ENCODE results near the gene CHST11. TPM values are rescaled to one million over a fixed set of nuclear protein-coding genes. Genes with fewer than 3 reads are reported as not detected.
"Not testable (repeated sequence)": the region's sequence is repeated elsewhere in the genome, so short reads cannot be mapped to it uniquely, and the experiment has no call there.

CHST11 gene
- polyA plus RNA-seq, 1 donor = 2.0 TPM

DNA sequence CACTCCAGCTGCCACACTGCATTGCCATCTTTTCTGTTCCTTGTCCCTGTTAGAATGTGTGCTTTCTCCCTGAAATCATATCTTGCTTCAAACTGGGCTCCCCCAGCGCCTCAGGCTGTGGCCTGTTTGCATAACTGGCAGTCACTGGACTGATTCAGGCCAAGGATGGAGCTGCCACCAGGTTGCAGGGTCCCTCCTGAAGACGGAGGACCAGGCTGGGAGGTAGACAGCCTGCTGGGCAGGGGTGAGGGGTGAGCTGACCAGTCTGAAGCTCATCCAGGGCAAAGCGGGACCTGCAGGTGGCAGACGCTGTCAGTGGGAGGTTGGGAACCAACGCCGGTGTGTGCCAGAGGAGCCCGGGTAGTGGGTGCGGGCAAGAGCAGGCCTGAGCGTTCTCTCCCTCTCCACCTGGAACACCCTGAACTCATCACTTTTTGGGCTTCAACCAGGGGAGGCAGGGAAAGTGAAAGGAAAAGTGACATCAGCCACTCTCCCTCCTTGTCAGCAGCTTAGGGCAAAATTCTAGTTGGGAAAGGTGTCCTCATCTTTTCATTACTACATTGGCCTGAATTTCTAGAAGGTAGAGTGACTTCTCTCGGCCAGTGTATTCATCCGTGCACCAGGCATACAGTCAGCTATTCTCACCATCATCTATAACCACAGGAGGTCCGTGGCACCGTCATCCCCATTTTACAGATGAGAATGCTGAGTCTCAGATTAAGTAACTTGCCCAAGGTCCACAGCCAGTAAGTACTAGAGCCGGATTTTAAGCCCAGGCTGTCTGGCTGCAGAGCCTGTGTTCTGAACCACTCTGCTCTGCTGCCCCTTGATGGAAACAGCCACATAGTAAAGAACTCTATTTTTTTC, 282.3 kb downstream of the CHST11 start:
- no peak for DNase-seq (ENCODE audit: low read depth)

DNA sequence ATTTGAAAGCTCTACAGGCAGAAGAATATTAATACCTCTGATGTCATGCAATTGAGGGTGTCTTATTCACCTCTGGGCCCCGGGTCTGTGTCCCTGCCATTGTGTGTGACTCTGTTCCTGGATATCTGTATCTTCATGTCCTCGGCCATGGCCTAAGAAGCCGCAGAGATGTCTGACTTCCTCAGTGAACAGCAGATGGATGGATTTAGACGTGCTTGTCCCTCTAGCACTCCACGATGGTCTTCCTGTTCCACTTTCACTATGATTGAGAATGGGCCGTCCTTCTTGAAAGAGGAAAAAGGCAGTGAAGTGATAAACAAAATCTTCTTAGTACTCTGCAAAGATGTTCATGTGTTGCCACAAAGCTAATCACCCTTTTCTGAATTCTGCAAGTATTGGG, 283.9 kb downstream of the CHST11 start:
- no peak for DNase-seq (ENCODE audit: low read depth)

DNA sequence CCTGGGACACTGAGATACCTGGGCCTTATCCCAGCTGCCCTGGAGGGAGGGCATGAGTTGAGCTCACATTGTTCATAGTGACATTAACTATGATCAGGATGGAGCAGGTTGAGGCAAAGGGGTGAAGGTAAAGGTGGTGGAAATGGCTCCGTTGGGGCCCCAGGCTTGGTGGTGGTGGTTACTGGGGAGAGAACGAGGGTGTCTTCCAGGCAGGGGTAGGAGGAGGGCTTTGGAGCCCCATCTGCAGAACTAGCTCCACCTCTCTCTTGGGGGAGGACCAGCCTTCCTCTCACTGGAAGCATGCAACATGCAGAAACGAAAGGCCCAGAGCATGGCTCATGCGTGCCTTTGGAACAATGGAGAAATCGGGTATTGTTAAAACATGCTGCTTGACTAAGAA, 284.3 kb downstream of the CHST11 start:
- DNase-seq (ENCODE audit: low read depth) = no peak

DNA sequence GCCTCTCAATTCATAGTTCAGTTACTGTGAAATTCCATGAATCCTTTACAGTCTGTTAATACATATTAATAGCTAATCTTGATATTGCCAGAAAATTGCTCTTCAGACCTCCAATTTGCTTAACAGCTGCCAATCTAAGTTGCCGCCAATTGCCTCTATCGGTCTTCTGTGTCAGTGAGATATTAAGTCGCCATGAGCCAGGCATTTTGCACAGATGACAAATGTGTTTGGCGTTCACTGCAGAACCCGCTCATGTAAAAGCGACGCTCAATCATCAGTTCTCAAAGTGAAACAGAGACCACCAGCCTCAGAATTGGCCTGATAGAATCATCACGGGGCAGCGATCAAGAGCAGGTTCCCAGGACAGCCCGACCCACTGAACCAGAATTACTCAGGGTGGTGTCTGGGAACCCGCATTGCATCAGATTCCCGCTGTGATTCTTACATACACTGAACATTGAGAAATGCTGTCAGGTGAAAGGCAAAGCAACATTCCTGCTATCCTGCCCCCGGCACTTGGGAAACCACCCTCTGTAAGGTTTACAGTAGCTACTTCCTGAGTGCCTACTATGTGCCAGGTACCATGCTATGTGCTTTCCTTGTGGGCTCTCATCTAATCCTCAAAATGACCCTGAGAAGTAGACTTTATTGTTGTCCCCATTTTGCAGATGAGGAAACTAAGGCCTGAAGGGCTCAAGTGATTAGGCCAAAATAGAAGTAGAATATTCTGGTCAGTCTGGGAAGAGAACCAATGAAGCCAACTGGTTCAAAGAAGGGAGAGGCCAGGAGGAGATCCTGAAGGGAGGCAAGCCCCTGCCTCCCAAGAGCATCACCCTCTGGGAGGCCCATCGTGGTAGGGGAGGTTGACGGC, 285.0 kb downstream of the CHST11 start:
- no peak for DNase-seq (ENCODE audit: low read depth)

DNA sequence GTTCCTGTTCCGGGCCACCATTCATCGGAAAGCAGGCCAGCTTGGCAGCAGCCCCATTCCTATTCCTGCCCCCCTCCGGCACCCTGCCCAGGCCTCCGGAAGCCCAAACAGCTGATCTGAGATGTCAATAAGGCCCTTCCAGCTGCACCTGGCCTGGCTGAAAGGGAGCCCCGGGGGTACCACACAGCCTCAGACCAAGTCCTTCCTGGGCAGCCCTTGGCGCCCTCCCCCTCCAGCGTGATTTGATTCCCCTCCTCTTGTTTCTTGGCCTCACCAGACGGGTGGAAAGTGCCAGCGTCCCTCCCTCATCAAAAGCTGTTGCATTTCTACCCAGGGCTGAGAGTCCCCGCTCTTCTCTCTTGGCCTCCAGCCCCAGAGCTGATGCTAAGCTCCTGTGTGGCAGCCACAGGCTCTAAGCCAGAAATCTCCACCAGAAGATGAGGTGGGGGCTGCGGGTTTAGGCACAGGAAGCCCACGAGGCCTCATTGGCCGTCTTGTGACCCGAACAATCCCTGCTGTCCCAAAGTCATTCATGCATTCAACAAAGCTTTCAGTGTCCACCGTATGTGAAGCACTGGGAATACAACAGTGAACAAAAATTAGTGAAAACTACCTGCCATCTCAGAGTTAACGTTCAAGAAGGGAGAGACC, 285.9 kb downstream of the CHST11 start:
- DNase-seq (ENCODE audit: low read depth) = no peak

DNA sequence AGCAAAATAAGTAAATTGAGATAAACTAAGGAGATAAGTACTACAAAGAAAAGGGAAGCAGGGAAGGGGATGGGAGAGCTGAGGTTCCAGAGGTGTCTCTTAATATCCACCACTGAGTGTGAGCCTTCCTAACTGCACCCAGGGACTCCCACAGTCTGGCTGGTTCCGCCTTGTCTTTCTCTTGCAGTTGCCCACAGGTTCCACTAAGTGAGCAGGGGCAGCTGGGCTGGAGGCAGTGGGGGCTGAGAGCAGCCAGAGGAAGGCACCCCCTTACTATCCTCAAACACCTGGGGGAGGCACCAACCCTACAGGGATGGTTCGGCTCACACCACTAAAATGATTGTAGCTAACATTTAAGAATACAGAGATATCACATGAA, 286.4 kb downstream of the CHST11 start:
- DNase-seq (ENCODE audit: low read depth) = no peak

DNA sequence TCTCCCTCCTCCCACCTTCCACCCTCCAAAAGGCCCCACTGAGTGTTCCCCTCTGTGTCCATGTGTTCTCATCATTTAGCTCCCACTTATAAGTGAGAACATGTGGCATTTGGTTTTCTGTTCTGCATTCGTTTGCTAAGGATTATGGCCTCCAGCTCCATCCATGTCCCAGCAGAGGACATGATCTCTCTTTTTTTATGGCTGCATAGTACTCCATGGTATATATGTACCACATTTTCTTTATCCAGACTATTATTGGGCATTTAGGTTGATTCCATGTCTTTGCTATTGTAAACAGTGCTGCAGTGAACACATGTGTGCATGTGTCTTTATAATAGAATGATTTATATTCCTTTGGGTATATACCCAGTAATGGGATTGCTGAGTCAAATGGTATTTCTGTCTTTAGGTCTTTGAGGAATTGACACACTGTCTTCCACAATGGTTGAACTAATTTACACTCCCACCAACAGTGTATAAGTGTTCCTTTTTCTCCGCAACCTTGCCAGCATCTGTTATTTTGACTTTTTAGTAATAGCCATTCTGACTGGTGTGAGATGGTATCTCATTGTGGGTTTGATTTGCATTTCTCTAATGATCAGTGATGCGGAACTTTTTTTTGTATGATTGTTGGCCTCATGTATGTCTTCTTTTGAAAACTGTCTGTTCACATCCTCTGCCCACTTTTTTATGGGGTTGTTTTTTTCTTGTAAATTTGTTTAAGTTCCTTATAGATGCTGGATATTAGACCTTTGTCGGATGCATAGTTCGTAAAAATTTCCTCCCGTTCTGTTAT, 287.2 kb downstream of the CHST11 start:
- not testable (repeated sequence) for DNase-seq (ENCODE audit: low read depth)

DNA sequence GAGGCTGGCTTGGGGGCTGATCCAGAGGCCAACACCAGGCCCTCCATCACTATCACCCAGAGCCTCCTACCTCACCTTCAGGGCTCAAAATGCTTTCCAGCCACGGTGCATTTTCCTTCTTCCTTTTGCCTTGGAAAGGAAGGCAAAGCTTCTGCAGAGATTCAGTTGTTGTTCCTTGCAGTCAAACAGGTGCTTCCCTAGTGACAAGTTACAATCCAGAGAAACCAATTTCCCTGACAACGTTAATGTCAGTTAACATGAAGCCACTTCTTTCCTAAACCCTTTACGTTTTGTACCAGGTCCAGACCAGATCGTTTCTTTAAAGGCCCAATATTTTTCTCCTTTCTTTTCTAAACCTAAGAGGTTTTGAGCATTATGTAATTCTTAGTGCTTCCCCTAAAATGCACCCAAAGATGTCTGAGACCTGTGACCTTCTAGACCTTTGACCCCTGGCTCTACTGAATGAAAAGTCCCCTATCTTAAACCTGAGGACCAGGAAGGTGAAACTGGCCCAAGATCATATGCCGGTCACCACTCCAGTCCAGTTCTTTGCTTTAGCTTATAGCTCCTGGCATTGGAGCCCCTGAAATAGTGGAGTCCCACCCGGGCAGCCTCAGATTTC, 289.8 kb downstream of the CHST11 start:
- DNase-seq (ENCODE audit: low read depth) = no peak

DNA sequence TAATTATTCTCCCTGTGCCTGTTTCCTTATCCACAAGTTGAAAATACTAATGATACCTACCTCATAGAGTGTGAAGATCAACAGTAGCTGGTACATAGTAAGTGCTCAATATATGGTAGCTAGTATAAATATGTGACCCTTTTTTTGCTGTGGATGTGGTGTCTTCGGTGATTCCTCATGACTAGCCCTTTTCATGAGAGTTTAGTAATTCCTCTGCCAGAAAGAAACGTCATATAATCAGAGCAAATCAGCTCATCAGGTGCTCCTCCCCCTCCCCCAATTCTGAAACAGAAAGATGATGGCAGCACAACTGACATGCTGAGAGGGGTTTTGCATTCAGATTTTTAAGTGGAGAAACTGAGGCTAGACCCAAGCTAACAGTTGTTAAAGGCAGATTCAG, 290.6 kb downstream of the CHST11 start:
- DNase-seq (ENCODE audit: low read depth) = no peak

DNA sequence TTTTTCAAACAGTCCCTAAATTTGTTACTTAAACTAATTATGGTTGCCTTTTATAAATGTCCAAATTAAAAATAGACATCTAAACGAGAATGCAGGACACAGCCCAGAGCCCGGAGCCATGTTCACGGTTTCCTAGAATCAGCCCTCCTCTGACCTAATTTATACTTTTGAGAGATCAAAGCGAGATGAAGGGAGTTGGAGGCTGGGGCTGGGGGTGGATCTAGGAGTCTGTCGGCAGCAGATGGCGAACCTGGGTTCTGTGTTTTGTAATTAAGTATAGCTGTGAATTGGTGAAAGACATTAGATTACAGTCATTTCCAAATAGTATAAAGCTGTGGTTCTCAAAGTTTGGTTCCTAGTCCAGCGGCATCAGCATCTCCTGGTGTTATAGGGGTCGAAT, 291.2 kb downstream of the CHST11 start:
- no peak for DNase-seq (ENCODE audit: low read depth)

DNA sequence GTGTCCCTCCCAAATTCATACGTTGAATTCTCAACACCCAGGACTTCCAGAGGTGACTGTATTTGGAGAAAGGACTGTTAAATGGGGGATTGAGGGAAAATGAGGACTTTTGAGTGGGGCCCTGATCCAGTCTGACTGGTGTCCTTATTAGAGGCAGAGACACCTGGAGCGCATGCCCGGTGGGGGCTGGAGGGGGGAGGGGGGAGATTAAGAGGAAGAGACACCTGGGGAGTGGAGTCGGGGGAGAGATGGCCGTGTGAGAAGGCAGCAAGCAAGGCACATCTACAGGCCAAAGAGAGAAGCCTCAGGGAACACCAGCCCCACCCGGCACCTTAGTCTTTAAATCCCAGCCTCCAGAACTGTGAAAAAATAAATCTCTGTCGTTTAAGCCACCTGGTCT, 291.6 kb downstream of the CHST11 start:
- DNase-seq (ENCODE audit: low read depth) = no peak

DNA sequence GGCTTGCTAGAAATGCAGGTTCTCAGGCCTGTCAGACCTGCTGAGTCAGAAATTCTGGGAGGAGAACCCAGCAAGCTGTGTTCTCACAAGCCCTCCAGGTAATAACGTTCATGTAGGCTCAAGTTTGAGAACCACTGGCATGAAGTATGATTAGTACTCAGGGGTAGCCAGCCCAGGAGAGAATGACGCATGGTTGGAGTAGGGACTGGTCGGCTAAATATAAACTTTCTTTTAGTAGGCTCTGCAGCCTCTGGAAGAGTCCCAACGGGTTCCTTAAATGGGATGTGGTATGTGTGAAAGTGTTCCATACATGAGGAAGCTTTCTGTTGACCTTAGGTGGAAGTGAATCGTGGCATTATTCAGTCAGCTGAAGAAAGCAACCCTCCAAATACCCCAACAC, 292.0 kb downstream of the CHST11 start:
- no peak for DNase-seq (ENCODE audit: low read depth)

DNA sequence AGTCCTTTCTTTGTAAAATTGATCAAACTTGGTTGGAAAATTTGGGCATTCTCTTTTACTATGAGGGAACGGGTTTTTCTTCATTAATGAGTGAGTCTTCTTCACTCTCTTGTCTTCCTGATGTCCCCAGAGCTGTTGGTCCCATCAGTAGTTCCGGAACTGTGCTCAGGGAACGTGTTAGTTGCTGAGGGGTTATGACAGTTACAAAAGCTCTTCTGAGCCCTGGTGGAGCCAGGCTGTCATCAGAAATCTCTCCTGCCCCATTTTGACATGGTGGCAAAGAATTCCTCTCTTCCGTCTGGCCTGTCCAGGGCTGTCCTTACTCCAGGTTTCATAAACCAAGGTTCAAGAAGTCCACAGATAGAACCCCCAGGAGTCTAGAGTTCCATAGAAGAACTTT, 292.8 kb downstream of the CHST11 start:
- DNase-seq (ENCODE audit: low read depth) = no peak

DNA sequence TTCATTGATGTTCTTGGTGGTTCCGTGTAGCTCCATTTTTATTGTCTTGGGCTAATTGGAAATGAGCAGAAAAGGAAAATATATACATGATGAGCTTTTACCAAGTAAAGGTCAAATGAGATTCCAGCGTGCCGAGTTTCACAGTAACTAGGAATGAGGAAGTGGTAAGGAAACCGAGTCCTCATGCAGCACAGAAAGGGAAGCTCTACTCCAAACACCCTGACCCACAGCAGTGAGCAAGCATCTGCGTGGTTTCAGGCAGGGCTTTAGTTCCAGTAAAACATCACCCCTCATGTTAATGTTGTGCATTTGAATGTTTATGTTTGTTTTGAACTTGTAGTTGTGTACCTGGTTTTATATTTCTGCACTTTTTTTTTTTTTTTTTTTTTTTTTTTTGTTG, 293.3 kb downstream of the CHST11 start:
- no peak for DNase-seq (ENCODE audit: low read depth)

DNA sequence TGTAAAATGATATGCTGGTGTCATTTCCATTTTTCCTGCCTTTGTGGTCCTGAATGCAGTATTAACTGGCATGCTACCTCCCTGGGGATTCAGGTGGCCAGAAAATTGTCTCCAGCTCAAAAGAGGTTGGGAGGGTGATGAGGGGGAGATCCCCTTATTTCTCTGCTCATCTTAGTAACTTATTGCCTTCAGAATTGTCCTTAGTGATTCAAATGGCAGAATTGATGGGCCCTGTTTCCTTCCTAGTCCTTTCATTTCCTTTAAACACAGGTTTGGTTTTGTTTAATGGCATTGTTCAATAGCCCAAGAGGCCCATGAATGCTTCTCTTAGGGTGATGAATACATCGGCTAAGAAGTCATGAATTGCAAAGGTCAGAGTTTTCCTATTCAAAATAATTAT, 294.4 kb downstream of the CHST11 start:
- DNase-seq (ENCODE audit: low read depth) = no peak

DNA sequence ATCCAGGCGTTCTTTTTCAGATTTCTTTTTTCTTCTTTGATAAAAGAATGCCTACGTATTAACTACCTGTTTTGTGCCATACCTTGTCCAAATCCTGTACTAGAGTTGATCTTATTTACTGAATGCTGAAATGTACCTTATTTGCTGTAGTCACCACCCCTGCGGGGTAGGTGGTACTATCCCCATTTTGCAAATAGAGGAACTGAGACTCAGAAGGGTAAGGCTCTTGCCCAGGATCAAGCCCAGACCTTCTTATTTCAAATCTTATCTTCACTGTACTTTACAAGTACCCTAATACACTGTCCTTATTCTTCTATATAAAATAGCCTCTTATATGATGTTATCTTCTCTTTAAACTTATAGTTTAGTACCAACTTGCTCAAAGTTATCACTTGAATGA, 294.8 kb downstream of the CHST11 start:
- no peak for DNase-seq (ENCODE audit: low read depth)

DNA sequence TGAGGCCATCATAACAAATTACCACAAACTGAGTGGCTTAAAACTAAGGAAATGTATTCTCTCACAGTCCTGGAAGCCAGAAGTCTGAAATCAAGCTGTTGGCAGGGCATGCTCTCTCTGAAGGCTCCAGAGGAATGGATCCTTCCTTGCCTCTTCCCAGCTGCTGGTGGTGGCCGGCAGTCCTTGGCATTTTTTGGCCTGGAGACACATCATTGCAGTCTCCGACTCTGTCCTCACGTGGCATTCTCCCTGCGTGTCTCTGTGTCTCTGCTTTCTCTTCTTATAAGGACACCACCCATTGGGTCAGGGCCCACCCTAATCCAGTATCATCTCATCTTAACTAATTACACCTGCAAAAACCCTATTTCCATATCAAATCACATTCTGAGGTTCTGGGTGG, 295.3 kb downstream of the CHST11 start:
- no peak for DNase-seq (ENCODE audit: low read depth)

DNA sequence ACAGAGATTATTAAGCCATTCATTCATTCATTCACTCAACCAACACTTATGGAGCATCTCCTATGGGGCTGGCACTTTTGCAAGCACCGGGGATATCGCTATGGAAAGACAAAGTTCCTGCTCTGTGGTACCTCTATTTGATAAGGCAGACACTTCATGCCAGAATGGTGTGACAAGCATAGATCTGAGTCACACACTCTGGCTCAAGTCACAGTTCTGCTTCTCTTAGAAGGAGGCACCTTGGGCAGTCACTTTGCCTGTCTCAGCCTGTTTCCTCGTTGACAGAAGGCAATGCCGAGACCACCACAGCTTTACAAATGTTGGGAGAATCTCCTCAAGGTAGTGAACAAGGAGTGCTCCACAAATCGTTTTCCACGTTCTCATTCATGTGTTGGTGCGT, 296.1 kb downstream of the CHST11 start:
- no peak for DNase-seq (ENCODE audit: low read depth)

DNA sequence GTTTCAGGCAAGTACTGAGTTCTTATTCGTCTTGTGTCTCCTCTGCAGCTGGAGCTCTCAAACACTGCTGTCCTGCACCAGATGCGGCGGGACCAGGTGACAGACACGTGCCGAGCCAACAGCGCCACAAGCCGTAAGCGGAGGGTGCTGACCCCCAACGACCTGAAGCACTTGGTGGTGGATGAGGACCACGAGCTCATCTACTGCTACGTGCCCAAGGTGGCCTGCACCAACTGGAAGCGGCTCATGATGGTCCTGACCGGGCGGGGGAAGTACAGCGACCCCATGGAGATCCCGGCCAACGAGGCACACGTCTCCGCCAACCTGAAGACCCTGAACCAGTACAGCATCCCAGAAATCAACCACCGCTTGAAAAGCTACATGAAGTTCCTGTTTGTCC, 300.2 kb downstream of the CHST11 start:
- DNase-seq (ENCODE audit: low read depth) = no peak

DNA sequence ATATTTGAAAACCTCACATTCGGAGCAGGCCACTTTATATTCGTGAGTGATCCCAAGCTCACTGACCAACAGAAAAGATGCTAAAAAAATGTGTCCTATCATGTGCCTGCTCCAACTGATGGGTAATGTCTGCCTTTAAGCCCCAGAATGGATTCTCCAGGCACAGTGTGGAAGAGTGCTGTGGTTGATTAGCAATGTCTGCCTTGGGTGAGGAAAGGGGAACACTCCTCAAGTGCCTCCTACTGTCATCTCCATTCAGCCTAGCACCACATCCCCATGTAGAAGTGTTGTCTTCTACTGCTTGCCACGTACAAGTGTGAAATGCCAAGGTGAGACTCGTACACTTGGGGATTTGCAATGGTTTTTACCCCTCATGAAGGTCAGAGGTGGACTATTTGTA, 302.0 kb downstream of the CHST11 start:
- DNase-seq (ENCODE audit: low read depth) = no peak

DNA sequence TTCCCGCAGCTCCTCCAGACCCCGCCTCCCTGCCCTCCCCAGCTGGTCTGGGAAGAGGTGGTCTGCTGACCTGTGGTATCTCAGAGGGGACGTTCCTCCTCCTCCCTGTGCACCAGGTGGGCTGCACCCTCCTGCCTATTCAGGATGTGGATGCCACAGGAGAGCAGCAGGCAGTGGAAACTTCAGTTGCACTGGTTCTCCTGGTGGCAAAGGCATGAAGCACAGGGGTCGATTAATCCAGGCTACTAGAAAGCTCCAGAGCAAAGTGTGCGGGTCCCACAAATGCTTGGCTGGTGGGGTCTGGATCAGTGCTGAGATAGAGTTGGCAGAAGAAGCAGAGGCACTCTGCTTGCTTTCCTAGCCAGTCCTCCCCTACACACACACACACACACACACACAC, 304.3 kb downstream of the CHST11 start:
- DNase-seq (ENCODE audit: low read depth) = no peak

Measured in forelimb muscle (tissue), 1 donor.